GM18951 (cell line): Measurements from ENCODE around the gene LAT.
A peak's percentile ranks its signal among the peaks of the same experiment; 100 is the strongest.
"Not testable (repeated sequence)": the region's sequence is repeated elsewhere in the genome, so short reads cannot be mapped to it uniquely, and the experiment has no call there.

ENCODE experiments used
- POLR2A ChIP-seq: IDR thresholded peaks from 4 replicates; pipeline ENCODE4 v1.6.1; 2011; ENCODE audit warnings: mild to moderate bottlenecking; ENCODE audit not compliant: insufficient read length, insufficient read depth; ENCODE audit errors: extremely low read depth
- in situ Hi-C: fragments of 300-500 bp; cut with MboI; formaldehyde crosslinking; loops from one replicate; pipeline ENCODE4 v1.12.0; 2022; ENCODE audit warnings: low sequenced_read_pairs, mixed read lengths, inconsistent platforms; ENCODE audit not compliant: unreplicated experiment

LAT gene, protein sequence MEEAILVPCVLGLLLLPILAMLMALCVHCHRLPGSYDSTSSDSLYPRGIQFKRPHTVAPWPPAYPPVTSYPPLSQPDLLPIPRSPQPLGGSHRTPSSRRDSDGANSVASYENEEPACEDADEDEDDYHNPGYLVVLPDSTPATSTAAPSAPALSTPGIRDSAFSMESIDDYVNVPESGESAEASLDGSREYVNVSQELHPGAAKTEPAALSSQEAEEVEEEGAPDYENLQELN

DNA sequence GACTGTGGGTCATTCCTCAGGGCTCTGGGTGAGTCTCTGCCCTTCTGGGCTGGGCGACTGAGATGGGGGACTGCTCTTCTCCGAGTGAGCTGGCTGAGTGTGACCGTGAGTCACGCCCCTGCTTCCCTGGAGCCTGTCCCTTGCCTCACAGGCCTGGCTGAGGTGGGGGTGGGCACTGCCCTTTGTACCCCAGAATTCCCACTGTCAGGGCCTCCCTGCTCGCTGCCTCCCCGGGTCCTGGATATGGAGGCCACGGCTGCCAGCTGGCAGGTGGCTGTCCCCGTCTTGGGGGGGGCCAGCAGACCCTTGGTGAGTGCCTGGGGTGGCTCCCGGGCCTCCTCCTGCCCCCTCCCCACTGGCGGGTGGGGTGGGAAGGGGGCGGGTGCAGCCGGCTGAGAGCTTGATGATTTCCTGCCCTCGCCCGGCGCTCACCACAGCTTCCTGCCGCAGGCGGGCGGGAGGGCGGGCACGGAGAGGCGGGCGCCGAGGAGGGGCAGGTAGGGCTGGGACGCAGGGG lies at the start of gene LAT:
Gene LAT (plus strand): TSS at position 434 of the 517 bp plus-strand sequence. CDS start 366 bp downstream, outside the sequence.
- no peak for TF ChIP-seq POLR2A
- in situ Hi-C loops, result no loop called here

DNA sequence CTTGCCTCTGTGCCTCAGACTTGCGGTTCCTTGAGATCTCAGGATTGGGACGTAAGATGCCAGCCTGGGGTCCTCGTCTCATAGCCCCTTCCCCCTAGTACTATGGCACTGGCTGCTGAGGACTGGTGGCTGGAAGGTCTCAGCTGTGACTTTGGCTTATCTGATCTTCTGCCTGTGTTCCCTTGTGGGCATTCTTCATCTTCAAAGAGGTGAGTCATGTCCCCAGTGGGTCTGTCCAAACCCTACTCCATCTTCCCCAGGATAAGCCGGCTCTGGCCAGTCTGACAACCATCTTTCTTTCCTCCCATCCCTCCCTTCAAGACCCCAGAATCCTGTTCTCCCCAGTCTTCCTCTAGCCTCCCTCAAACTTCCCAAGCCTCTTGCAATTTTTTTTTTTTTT lies 49.5 kb upstream of the LAT start:
- no peak for TF ChIP-seq POLR2A
- in situ Hi-C loops, result no loop called here

DNA sequence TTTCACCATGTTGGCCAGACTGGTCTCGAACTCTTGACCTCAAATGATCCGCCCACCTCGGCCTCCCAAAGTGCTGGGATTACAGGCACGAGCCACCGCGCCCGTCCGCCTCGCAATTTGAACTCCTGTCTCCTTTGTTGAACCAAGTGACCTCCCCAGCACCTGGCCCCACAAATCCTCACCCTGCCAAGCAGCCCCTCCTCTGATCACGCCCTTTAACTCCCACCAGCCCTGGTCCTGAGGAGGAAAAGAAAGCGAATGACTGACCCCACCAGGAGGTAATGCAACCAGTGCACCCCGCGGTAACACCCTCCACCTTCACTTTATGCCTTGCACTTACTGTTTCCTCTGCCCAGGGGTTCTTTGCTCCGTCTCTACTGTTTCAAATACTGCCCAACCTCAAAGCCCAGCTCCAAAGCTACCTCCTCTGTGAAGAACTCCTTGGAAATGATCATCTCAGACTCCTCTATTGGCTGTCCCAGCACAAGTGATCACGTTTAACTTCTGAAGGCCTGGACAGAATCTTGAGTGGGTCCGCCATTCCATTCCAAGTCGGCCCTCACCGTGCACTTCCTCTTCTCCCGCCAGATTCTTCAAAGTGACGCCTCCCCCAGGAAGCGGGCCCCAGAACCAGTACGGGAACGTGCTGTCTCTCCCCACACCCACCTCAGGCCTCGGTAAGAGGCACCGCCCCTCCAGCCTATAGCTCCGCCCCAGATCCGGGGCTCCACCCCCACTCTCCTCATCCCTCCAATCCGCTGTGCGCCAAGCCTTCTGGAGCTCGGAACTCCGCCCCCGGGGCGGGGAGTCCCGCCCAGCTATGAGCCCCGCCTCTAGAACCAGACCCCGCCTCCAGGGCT lies 48.7 kb upstream of the LAT start:
- TF ChIP-seq POLR2A, result peak; percentile 33
- in situ Hi-C loops, result no loop called here

DNA sequence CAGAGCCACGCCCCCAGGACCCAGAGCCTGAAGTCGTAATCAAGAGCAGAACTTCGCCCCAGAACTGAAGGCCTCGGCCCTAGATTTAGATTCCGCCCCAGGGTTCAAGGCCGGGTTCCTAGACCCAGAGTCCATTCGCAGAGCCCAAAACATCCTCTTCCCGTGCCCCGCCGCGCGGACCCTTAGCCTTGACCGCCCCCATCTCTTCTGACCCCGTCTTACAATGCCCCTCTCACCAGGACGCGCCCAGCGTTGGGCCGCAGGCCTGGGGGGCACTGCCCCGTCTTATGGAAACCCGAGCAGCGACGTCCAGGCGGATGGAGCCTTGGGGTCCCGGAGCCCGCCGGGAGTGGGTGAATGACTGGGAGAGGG lies 48.1 kb upstream of the LAT start:
- in situ Hi-C loops, result no loop called here
- no peak for TF ChIP-seq POLR2A

DNA sequence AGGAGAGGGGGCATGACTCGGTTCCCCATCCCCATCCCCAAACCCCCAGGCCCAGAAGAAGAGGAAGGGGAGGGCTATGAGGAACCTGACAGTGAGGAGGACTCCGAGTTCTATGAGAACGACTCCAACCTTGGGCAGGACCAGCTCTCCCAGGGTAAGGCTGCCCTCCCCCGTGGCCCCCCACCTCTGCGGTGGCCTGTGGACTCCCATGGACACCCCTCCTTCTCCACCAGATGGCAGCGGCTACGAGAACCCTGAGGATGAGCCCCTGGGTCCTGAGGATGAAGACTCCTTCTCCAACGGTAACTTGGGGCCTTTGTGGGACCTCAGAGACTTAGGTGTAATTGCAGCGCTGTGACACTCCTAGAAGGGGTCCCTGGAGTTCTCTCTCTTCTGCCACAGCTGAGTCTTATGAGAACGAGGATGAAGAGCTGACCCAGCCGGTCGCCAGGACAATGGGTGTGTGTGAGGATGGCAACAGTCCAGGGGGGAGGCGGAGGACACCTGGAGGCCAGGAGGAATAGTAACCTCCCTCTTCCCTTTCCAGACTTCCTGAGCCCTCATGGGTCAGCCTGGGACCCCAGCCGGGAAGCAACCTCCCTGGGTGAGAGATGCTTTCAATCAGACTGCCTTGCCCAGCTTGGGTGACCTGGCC lies 47.5 kb upstream of the LAT start:
- no peak for TF ChIP-seq POLR2A
- in situ Hi-C loops, result no loop called here

DNA sequence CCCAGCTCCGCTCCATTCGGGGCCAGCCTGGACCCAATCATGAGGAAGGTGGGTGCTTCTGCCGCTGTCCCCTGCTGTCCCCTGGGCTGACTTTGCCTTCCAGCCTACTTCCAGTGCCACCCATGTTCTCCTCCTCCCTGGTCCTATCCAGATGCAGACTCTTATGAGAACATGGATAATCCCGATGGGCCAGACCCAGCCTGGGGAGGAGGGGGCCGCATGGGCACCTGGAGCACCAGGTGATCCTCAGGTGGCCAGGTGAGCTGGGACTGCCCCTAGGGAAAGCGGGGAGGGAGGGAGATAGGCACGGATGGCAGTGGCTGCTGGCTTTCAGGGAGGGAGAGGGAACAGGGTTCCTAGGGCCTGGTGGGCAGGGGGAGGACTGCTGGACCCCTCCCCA lies 46.1 kb upstream of the LAT start:
- in situ Hi-C loops, result no loop called here
- no peak for TF ChIP-seq POLR2A

DNA sequence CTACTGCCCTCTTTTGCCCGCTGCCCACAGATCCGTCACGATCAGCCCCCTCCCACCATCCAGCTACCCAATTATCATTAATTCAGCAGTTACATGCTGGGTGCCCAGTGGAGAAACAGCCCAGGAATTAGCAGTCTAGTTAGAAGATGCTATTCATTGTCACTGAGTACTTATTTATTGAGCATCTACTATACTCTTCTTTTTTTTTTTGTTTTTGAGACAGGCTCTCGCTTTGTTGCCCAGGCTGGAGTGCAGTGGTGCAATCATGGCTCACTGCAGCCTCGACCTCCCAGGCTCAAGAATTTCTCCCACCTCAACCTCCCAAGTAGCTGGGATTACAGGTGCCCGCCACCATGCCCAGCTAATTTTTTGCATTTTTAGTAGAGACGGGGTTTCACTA lies 45.0 kb upstream of the LAT start:
- in situ Hi-C loops, result not testable (repeated sequence)

DNA sequence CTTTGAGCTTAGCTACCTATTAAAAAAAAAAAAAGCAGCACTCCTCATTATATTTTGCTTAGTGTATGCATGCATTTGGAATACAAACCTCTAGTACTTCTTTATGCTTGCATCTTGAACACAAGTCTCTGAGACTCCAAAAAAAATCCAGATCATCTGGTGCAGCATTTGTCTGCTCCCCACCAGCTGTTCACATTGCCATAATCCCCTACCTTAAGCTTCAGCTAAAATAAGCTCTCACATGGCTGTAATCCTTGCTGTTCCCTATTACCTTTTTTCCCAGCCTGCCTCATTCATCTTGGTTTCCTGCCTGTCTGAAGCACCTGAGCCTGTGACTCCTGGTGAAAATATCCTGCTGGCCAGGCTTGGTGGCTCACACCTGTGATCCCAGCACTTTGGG lies 41.6 kb upstream of the LAT start:
- in situ Hi-C loops, result no loop called here
- no peak for TF ChIP-seq POLR2A

DNA sequence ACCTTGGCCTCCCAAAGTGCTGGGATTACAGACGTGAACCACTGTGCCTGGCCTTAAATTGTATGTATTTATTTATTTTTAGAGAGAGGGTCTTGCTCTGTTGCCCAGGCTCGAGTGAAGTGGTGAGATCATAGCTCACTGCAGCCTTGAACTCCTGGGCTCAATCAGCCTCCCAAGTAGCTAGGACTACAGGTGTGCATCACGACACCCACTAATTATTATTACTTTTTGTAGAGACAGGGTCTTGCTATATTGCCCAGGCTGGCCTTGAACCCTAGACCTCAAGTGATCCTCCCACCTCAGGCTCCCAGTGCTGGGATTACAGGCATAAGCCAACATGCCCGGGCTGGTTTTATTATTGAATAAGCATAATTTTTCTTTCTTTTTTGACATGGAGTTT lies 38.2 kb upstream of the LAT start:
- TF ChIP-seq POLR2A, result no peak
- in situ Hi-C loops, result no loop called here

DNA sequence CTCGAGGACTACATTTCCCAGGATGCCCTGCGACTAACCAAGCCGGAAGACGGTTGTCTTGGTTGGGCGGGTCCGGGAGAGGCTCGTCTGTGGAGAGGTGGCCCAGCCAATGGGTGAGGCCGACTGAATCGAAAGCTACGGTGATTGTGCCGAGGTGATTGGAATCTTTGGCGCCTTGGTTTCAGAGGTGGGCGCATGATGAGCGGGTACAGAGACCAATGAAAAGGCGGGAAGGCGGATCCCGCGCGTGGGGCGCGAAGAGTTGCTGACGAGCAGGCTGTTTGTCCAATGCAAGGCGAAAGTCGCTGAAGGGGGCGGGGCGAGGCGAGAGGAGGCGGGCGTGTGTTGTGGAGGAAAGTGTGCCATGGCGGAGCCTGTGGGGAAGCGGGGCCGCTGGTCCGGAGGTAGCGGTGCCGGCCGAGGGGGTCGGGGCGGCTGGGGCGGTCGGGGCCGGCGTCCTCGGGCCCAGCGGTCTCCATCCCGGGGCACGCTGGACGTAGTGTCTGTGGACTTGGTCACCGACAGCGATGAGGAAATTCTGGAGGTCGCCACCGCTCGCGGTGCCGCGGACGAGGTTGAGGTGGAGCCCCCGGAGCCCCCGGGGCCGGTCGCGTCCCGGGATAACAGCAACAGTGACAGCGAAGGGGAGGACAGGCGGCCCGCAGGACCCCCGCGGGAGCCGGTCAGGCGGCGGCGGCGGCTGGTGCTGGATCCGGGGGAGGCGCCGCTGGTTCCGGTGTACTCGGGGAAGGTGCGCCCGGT lies 34.0 kb upstream of the LAT start, which contains the start of gene NFATC2IP:
Gene NFATC2IP (plus strand): TSS at position 290 of the 762 bp plus-strand sequence. CDS start 75 bp downstream, at position 365.
- peak; percentile 88 for TF ChIP-seq POLR2A

DNA sequence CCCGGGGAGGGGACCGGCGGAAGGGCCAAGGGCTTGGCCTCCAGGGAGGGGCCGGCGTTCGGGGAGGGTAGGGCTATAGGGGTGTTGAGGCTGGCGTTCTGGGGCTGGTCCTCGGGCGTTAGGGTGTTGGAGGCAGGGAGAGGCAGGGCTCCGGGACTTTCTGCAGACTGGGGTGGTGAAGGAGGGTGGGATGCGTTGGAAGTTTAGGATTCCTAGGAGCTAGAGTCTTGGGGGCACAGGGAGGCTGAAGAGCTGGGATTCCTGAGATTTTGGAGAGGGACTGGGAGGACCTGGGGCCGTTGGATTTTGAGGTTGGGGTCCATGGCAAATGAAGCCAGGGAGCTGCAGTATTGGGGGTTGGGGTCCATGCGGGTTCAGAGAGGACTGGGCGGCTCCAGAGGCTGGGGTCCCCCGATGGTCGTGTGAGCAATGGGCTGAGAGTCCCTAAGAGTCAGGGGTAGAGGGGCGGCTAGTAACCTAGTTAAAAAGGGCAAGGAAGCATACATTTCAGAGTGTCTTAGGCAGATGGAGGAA lies 33.4 kb upstream of the LAT start:
- in situ Hi-C loops, result no loop called here
- no peak for TF ChIP-seq POLR2A

More for the DNA sequence above, 34.0 kb upstream of the LAT start, which contains the start of gene NFATC2IP:
- in situ Hi-C loops, result no loop called here

DNA sequence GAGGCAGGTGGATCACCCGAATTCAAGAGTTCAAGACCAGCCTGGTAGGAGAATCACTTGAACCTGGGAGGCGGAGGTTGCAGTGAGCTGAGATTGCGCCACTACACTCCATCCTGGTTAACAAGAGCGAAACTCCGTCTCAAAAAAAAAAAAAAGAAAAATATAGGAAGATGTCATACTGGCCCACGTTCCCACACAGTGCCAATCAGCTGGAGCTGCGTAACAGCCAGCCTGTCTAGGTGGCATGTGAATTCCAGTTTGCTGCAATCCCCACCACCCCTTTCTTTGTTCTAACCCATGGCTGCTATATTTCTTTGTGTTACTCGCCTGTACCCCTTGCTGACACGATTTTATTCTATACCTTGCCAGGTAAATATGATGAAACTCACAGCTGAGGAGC lies 26.6 kb upstream of the LAT start:
- TF ChIP-seq POLR2A, result no peak
- in situ Hi-C loops, result no loop called here

DNA sequence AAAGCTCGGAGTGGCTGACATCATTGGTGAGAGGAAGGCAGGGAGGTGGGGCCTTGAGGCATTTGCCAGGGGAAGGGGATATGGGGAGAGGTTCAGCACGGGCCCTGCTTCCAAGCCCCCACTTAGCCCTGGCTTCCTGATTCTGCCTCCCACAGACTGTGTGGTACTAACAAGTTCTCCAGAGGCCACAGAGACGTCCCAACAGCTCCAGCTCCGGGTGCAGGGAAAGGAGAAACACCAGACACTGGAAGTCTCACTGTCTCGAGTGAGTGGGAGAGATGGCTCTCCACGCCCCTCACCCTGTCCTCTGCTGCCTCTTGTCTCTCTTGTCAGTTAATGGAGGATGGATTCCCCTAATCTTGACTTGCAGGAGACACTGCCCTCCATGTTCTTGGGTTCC lies 26.0 kb upstream of the LAT start:
- in situ Hi-C loops, result no loop called here
- no peak for TF ChIP-seq POLR2A

DNA sequence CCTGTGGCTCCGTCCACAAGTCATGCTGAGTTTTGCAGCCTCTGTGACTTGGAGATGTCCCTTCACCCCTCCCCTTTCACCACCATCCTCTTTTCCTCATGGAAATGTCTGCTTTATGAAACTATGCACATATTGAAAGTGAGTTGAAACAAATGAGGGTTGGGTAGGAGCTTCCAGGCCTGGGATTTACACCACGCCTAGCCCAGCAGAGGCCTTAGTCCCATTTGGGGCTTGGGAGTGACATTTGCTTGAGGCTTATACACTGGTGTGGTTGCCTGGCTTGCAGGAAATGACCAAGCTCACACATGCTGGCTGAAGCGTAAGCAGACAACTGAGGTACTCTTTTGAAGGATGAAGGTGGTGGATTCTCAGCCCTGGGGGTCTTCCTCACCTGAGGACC lies 20.8 kb upstream of the LAT start:
- no peak for TF ChIP-seq POLR2A
- in situ Hi-C loops, result no loop called here
